MM.1S (cell line): ENCODE results near the gene BACE2.

ENCODE experiments used
- CTCF ChIP-seq: fragments of 300-600 bp; sonication (generic); IDR thresholded peaks from 2 replicates; pipeline ENCODE4 v1.5.1; 2016; ENCODE audit warnings: antibody characterized with exemption, low read length, mixed read lengths
- EZH2 ChIP-seq: fragments of 300-600 bp; sonication (generic); optimal IDR thresholded peaks from 2 replicates; pipeline ENCODE3; 2017; ENCODE audit warnings: low read depth, mild to moderate bottlenecking, antibody characterized with exemption, low read length, mixed read lengths
- EZH2phosphoT487 ChIP-seq: fragments of 300-600 bp; sonication (generic); IDR thresholded peaks from 2 replicates; pipeline ENCODE4 v1.6.1; 2018; ENCODE audit warnings: antibody characterized with exemption, low read length

GRCh38 chr21:41170442-41170841 lies 2.5 kb downstream of the BACE2 start:
- TF ChIP-seq EZH2 (no peak), CTCF (peak; percentile 84), EZH2phosphoT487 (no peak)
